ENCODE results near the gene SYPL1.

The SYPL1 gene

GRCh38 chr7:106075937-106076336, 36.2 kb downstream of the SYPL1 start:
- TF ChIP-seq ZBTB44 (tag by site-specific recombination; IDR thresholded peaks at IDR 0.05) (peak; percentile 54; the same call in 1 of the 2 replicates), HOXD13 (CRISPR knock-in tag; IDR thresholded peaks at IDR 0.05; ENCODE audit: borderline replicate concordance) (no peak), FEZF1 (tag by site-specific recombination; IDR thresholded peaks at IDR 0.05) (peak; percentile 51; the same call in 1 of the 2 replicates), ZNF239 (tag by site-specific recombination; IDR thresholded peaks at IDR 0.05) (no peak), ZFHX2 (tag by site-specific recombination; conservative IDR thresholded peaks at IDR 0.05) (no peak), ZNF18 (tag by site-specific recombination; IDR thresholded peaks at IDR 0.05) (peak; percentile 82), PRDM6 (tag by site-specific recombination; IDR thresholded peaks at IDR 0.05) (peak; percentile 63), ZNF248 (tag by site-specific recombination; IDR thresholded peaks at IDR 0.05) (no peak)
- H3K9me3 ChIP-seq (ENCODE audit: control insufficient read depth, insufficient read depth, low read depth, low read length): no peaks in the 10 kb centered on the region
- POLR2A ChIA-PET: no interaction called here
- H3K4me1 ChIP-seq (ENCODE audit: control insufficient read depth, insufficient read depth, low read length): peaks cover 18% of the 10 kb centered on the region
- CTCF ChIA-PET: interaction anchor here (2.4 to 2.5 kb wide), 2 partner anchors 18 to 78 kb away, joined by 9 read pairs; no protein-coding TSS in a partner anchor
- H3K36me3 ChIP-seq (ENCODE audit: control insufficient read depth in 2 of 2, insufficient read depth in 1 of 2, low read length in 2 of 2): no peaks in the 10 kb centered on the region
- H3K27ac ChIP-seq (ENCODE audit: extremely low read depth, low read depth, low read length): no peak overlapping the region
- no peak overlapping the region for H3K4me3 ChIP-seq (ENCODE audit: low read depth, low read length)

GRCh38 chr7:106074257-106074656, 37.9 kb downstream of the SYPL1 start:
- H3K4me3 ChIP-seq (ENCODE audit: low read depth, low read length): no peak overlapping the region
- H3K4me1 ChIP-seq (ENCODE audit: control insufficient read depth, insufficient read depth, low read length): peaks cover 22% of the 10 kb centered on the region
- TF ChIP-seq ZNF398 (tag by site-specific recombination; IDR thresholded peaks at IDR 0.05): no peak
- TF ChIP-seq ZIC2 (tag by site-specific recombination; IDR thresholded peaks at IDR 0.05): peak; percentile 20; the same call in 1 of the 2 replicates
- no peak for TF ChIP-seq ZNF16 (tag by site-specific recombination; IDR thresholded peaks at IDR 0.05; ENCODE audit: low read depth)
- TF ChIP-seq KLF1 (tag by site-specific recombination; IDR thresholded peaks at IDR 0.05): peak; percentile 84
- no peak for TF ChIP-seq ZNF280C (tag by site-specific recombination; IDR thresholded peaks at IDR 0.05)
- TF ChIP-seq KLF17 (tag by site-specific recombination; IDR thresholded peaks at IDR 0.05): 0 out of 2 replicates have a peak, but pooled peaks have one; percentile 52
- H3K36me3 ChIP-seq (ENCODE audit: control insufficient read depth in 2 of 2, insufficient read depth in 1 of 2, low read length in 2 of 2): no peaks in the 10 kb centered on the region
- ChIA-PET POLR2A (no interaction called here), CTCF (interaction anchor here (1.9 kb wide), 1 partner anchor 17 kb away, joined by 6 read pairs; no protein-coding TSS in a partner anchor)
- H3K27ac ChIP-seq (ENCODE audit: extremely low read depth, low read depth, low read length): no peak overlapping the region
- no peaks in the 10 kb centered on the region for H3K9me3 ChIP-seq (ENCODE audit: control insufficient read depth, insufficient read depth, low read depth, low read length)

Measured in HEK293 (cell line).